Measurements from ENCODE around the gene CACNA2D2.

The CACNA2D2 gene

GRCh38 chr3:50441424-50442217 is 61.8 kb downstream of the CACNA2D2 start:
- Mint-ChIP-seq H3K27ac (no peak overlapping the region), H3K9me3 (no peaks in the 10 kb centered on the region), H3K4me1 (peaks cover 5% of the 10 kb centered on the region), H3K4me3 (no peak overlapping the region), H3K27me3 (no peaks in the 10 kb centered on the region)
- DNase-seq (no peak), ATAC-seq (no peak)

DNA sequence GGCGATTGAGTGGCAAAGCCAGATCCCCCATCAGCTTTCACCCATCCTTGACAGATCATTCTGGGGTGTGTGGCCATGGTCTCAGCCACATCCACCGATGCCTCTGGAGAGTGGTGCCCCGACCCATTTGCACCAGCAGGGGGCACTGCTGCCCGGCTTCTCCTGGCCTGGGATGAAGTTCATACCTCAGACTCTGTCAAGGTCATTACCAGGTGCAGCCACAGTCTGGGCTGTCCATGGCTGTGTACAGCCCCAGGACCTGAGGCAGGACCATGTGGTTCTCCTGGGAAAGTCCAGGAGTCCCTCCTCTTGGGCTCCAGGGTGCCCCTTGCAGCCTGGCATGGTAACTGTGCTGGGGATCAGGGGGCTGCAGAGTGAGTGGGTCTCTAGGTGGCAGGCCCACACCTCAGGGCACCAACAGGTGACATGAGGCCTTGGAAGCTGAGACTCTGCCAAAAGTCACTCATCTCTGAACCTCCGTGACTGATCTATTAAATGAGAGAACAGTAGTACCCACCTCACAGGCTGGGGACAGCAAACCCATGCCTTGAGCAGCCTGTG is 67.2 kb downstream of the CACNA2D2 start:
- no peaks in the 10 kb centered on the region for H3K9me3 Mint-ChIP-seq
- DNase-seq = peak; percentile 79
- H3K4me1 Mint-ChIP-seq = peaks cover 11% of the 10 kb centered on the region
- no peaks in the 10 kb centered on the region for H3K27me3 Mint-ChIP-seq
- H3K27ac Mint-ChIP-seq = no peak overlapping the region
- H3K4me3 Mint-ChIP-seq = no peak overlapping the region
- ATAC-seq = peak; percentile 91

DNA sequence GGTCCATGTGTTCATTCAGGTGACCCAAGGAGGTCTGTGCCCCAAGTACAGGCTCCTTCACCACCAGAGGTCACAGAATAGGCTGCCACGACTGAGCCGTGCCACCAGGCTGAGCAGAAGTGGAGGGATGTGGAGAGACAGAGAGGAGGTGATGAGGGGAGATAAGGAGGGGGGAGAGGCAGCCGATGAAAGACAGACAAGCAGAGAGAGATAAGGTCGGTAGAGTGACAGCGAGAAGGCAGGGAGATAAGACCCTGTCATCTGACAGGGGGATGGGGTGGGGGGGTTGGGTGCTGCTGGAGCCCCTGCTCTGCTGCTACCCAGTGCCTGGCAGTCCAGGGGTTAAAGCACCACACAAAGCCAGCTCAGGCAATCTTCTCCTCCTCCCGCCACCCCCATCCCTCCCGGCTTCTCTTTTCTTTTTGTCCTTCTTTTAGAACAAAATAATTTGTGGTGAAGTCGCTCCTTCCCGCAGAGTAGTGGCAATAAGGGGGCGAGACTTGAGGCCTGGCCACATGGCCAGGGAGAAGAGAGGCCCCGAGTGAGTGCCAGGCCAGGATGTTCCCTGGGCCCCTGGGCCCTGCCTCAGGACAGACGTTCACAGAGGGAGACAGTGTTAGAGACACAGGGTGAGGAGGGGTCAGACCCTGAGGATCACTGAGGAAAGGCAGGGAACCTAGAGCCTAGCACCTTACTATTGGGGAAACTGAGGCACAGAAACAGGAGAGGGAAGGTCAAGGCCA is 67.9 kb downstream of the CACNA2D2 start:
- Mint-ChIP-seq H3K27ac (peak overlapping the region in 1 of 2 donors; percentile 29), H3K4me1 (peaks cover 11% of the 10 kb centered on the region), H3K27me3 (no peaks in the 10 kb centered on the region), H3K9me3 (no peaks in the 10 kb centered on the region), H3K4me3 (no peak overlapping the region)
- no peak for DNase-seq
- ATAC-seq = peak; percentile 15

- ATAC-seq (no peak), DNase-seq (no peak)
- no peaks in the 10 kb centered on the region for H3K9me3 Mint-ChIP-seq
- H3K4me1 Mint-ChIP-seq = peaks cover 11% of the 10 kb centered on the region
- H3K4me3 Mint-ChIP-seq = no peak overlapping the region
- no peaks in the 10 kb centered on the region for H3K27me3 Mint-ChIP-seq
- H3K27ac Mint-ChIP-seq = no peak overlapping the region
Observed at GRCh38 chr3:50433954-50434353, 69.5 kb downstream of the CACNA2D2 start.

GRCh38 chr3:50430950-50431435 is 72.4 kb downstream of the CACNA2D2 start:
- ATAC-seq = no peak
- Mint-ChIP-seq H3K27ac (no peak overlapping the region), H3K4me1 (peaks cover 4% of the 10 kb centered on the region), H3K9me3 (no peaks in the 10 kb centered on the region), H3K4me3 (no peak overlapping the region), H3K27me3 (no peaks in the 10 kb centered on the region)
- DNase-seq = no peak

DNA sequence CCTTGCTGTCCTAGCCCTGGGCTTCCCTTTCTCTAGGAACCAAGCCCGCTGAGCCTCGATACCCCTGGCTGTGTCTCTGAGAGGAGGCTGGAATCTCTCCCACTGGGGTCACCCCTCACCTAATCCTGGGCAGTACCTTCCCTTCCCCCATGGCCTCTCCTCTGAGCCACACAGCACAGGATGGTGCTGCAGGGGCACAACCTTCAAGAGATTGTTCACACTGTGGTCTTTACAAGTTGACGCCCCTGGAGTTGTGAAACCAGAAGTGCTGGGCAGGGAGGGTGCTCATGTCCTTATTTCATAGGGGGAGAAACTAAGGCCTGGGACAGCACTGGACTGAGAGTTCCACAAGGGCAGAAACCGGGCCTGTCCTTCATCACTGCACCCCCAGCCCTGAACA is 73.2 kb downstream of the CACNA2D2 start:
- ATAC-seq (no peak), DNase-seq (no peak)
- H3K4me1 Mint-ChIP-seq = no peaks in the 10 kb centered on the region
- no peak overlapping the region for H3K27ac Mint-ChIP-seq
- H3K4me3 Mint-ChIP-seq = no peak overlapping the region
- H3K9me3 Mint-ChIP-seq = no peaks in the 10 kb centered on the region
- H3K27me3 Mint-ChIP-seq = no peaks in the 10 kb centered on the region

GRCh38 chr3:50428007-50428633 is 75.3 kb downstream of the CACNA2D2 start:
- no peaks in the 10 kb centered on the region for H3K4me1 Mint-ChIP-seq
- H3K9me3 Mint-ChIP-seq = no peaks in the 10 kb centered on the region
- ATAC-seq = no peak
- no peak overlapping the region for H3K4me3 Mint-ChIP-seq
- no peak overlapping the region for H3K27ac Mint-ChIP-seq
- no peak for DNase-seq
- no peaks in the 10 kb centered on the region for H3K27me3 Mint-ChIP-seq

DNA sequence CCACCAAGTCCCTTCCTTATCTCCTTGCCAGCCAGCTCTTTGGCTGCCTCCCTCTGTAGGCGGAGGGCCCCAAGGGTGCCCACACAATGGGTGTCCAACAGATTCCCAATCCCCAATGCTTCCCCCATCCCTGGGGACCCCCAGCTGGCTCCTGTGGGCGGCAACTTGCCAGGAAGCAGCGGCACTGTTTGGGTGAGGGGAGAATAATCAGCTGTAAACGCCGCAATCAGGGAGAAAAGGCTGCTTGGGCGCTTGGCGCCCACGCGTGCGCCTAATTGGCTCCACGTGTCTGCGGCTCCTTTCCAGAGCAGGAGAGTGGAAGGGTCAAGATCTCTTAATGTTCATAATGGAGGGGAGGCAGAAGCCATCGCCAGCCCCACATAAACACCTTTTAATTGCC is 76.2 kb downstream of the CACNA2D2 start:
- ATAC-seq = no peak
- no peak for DNase-seq
- Mint-ChIP-seq H3K4me1 (no peaks in the 10 kb centered on the region), H3K4me3 (no peak overlapping the region), H3K27me3 (no peaks in the 10 kb centered on the region), H3K9me3 (no peaks in the 10 kb centered on the region), H3K27ac (no peak overlapping the region)

GRCh38 chr3:50425911-50426310 is 77.5 kb downstream of the CACNA2D2 start:
- H3K27ac Mint-ChIP-seq = no peak overlapping the region
- H3K27me3 Mint-ChIP-seq = no peaks in the 10 kb centered on the region
- ATAC-seq = no peak
- DNase-seq = no peak
- H3K4me1 Mint-ChIP-seq = no peaks in the 10 kb centered on the region
- no peak overlapping the region for H3K4me3 Mint-ChIP-seq
- no peaks in the 10 kb centered on the region for H3K9me3 Mint-ChIP-seq

DNA sequence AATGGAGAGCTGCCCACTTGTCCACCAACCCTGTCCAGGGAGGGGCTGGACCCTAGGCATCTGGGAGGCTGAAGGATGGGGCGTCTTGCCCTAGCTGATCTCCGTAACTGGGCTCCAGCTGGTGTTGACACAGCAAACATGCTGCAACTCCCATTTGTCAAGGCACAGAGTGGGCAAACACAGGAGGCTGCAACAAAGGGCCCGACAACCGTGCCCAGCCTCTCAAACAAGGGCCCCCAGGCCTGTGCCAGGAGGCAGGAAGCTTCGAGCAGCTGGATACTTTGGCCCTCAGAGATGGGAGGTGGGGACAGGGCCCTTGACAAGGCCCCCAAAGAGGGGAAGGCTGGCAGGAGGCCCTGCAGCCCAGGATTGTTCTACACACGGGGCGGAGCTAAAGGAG is 79.9 kb downstream of the CACNA2D2 start:
- H3K27ac Mint-ChIP-seq = no peak overlapping the region
- peaks cover under 1% of the 10 kb centered on the region for H3K4me1 Mint-ChIP-seq

DNA sequence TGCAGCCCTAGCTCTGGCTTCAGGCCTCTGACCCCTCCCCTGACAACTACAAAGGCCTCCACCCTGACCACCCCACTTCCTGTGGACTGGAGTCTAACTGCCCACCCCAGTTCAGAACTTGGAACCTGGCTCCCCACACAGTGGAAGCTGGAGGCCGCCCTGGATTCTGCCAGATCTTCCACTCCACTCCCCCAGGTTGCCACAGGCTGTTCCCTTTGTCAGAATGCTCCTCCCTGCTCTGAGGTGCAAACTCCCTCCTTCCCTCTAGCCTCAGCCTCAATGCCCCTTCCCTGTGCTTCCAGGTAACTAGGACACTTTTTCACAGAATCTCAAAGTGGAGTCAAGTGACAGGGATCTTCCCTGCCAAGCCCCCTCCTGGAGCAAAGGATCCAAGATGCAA is 81.3 kb downstream of the CACNA2D2 start:
- ATAC-seq (no peak), DNase-seq (no peak)
- no peak overlapping the region for H3K4me3 Mint-ChIP-seq
- H3K27ac Mint-ChIP-seq = peak overlapping the region in 1 of 2 donors; percentile 55
- H3K4me1 Mint-ChIP-seq = peaks cover 5% of the 10 kb centered on the region
- H3K9me3 Mint-ChIP-seq = no peaks in the 10 kb centered on the region
- H3K27me3 Mint-ChIP-seq = no peaks in the 10 kb centered on the region

More for the DNA sequence above, 79.9 kb downstream of the CACNA2D2 start:
- ATAC-seq (no peak), DNase-seq (no peak)
- no peaks in the 10 kb centered on the region for H3K27me3 Mint-ChIP-seq
- no peaks in the 10 kb centered on the region for H3K9me3 Mint-ChIP-seq
- H3K4me3 Mint-ChIP-seq = no peak overlapping the region

DNA sequence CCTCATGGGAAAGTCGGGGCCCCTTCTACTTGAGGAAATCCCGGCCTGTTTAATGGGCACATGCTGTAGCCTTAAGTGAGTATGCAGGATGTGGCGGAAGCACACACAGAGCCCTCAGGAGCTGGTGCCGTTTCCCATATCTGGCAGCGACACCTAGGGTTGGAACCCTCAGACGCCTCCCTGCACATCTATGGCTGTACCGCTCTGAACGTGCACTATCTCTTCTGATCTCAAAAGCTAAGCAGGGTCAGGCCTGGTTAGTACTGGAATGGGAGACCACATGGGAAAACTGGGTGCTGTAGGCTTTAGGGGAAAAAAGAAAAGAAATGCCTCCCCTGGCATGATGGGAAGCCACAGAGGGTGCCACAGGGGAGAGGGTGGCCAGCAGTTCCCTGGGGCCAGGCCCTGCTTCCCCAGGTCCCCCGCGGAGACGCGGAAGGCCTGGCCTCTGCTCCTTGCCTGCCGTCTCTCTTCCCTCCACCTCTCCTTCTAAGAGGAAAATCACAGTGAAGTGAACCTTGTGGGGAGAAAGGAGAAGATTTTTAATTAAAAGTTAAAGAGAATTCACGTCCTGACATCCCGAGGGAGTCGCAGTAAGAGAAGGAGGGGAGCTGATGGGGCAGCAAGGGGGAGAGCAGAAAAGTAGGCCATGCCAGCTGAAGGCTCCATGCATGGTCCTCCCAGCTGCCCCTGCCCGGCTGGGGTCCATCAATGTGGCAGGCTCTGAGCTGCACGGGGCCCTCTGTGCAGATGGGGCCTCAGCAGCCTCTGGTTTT is 83.7 kb downstream of the CACNA2D2 start:
- Mint-ChIP-seq H3K9me3 (no peaks in the 10 kb centered on the region), H3K27ac (no peak overlapping the region), H3K4me3 (no peak overlapping the region), H3K27me3 (no peaks in the 10 kb centered on the region), H3K4me1 (peaks cover 5% of the 10 kb centered on the region)
- DNase-seq (no peak), ATAC-seq (no peak)

DNA sequence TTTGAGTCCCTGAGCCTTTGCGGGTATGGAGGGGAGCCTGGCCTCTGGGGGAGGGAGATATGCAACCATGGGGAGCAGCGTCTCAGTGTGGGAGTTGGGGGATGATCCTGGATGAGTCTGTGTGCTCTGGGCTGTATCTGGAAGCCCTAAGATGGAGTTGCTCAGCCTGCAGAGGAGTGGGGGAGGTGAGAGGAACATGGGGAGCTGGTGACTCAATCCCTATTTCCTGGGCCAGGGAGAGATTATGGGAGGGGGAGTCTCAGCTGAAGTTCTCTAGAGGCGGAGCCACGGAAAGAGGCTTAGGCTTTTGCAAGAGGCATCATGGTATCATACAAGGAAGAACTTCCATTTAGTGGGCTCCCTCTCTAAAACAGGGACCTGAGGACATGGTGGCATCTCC is 84.6 kb downstream of the CACNA2D2 start:
- no peaks in the 10 kb centered on the region for H3K9me3 Mint-ChIP-seq
- H3K4me1 Mint-ChIP-seq = peaks cover 5% of the 10 kb centered on the region
- H3K27ac Mint-ChIP-seq = peak overlapping the region in 1 of 2 donors; percentile 22

DNA sequence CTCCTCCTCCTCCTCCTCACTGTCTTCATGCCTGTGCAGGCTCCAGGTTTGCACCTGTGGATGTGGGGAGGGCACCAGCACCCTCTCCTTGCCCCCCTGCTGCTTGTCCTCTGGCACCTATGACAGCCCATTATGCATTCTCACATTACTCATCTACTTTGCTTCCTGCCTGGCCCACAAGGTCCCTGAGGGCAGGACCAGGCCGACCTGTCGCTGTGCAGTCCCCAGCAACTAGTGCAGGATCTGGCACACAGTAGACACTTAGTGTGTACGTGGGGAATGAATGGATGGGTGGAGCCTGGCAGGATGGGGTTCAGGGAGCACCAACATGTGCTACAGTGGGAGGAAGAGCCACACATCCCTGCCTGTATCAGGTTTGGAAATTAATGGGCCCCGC is 85.8 kb downstream of the CACNA2D2 start:
- no peak for DNase-seq
- Mint-ChIP-seq H3K4me1 (peaks cover 5% of the 10 kb centered on the region), H3K27me3 (no peaks in the 10 kb centered on the region), H3K27ac (no peak overlapping the region), H3K4me3 (no peak overlapping the region), H3K9me3 (no peaks in the 10 kb centered on the region)
- ATAC-seq = no peak

More for the DNA sequence above, 84.6 kb downstream of the CACNA2D2 start:
- no peak for ATAC-seq
- H3K4me3 Mint-ChIP-seq = no peak overlapping the region
- no peaks in the 10 kb centered on the region for H3K27me3 Mint-ChIP-seq
- DNase-seq = no peak

Measured in stimulated activated naive CD8-positive, alpha-beta T cell treated with anti-CD3 and anti-CD28 coated beads, Interleukin-15, amount 100 ng/mL, for 72 hours (primary cell).